Esophagus squamous epithelium (tissue), 4 donors: Measurements from ENCODE around the gene ADAM22.

Experiments
- CTCF ChIP-seq, 6 experiments: fragments of 450-650 bp in 4 of 6; fragments of 200-600 bp in 2 of 6; sonication (generic) in 2 of 6; IDR thresholded peaks; one replicate each; pipeline ENCODE4 v1.5.1; 2016 to 2019; ENCODE audit warnings: antibody characterized with exemption in 6 of 6, mild to moderate bottlenecking in 4 of 6, moderate library complexity in 4 of 6
- POLR2A ChIP-seq, 4 donors: fragments of 450-650 bp; IDR thresholded peaks; one replicate each; pipeline ENCODE4 v1.6.1; 2017; ENCODE audit warnings: antibody characterized with exemption in 4 of 4, mild to moderate bottlenecking in 4 of 4, moderate library complexity in 3 of 4

GRCh38 chr7:88155756-88156155, 221.7 kb downstream of the ADAM22 start:
- TF ChIP-seq CTCF (IDR thresholded peaks at IDR 0.05) (no peak), POLR2A (IDR thresholded peaks at IDR 0.05) (no peak)
